ENCODE results near the gene MIGA2.

- TF ChIP-seq SMC3 (IDR thresholded peaks at IDR 0.05; ENCODE audit: low read depth, low read length) (no peak), RAD21 (IDR thresholded peaks at IDR 0.05; ENCODE audit: low read length) (no peak), CTCF (conservative IDR thresholded peaks at IDR 0.05; ENCODE audit: low read depth, low read length) (no peak), POLR2A (IDR thresholded peaks at IDR 0.05; ENCODE audit: low read depth, low read length) (no peak), MAZ (IDR thresholded peaks at IDR 0.05; ENCODE audit: borderline replicate concordance, low read depth, low read length) (no peak)
These were observed 26.0 kb upstream of the MIGA2 start for GRCh38 chr9:129010267-129010975.

All from IMR-90 (cell line).